HPDE6-E6E7 (cell line): ENCODE data around the gene BAIAP3.

Source experiments
- DNase-seq: peaks from one replicate; pipeline ENCODE4 v3.0.0; 2011; ENCODE audit warnings: missing footprints; ENCODE audit errors: extremely low spot score

Gene BAIAP3

DNA sequence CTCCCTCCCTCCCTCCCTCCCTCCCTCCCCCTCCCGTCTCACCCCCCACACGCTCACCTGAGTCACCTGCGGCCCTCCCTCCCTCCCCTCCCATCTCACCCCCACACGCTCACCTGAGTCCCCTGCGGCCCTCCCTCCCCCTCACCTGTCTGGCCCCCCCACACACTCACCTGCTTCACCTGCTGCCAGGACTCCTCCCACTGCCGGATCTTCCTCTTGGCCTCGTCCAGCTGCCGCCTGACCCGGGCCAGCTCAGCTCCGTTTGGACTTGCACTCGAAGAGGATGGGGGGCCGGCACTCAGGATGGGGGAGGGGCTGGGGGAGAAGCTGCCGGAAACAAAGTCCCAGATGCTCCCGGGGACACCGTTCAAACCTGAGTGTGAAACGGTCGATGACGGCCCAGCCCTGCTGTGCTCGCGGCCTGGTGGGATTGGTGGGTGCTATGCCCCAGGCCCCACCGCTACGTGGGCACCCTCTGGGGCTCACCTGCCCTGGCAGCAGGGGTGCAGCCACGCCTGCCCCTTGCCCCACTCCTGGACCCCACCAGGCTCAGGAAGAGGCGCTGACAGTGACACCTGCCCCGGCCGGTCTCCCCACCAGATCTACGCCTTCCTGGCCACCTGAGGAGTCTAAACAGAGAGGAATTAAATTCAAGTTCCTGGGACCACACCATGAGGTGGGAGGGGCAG is 34.2 kb downstream of the BAIAP3 start:
- no peak for DNase-seq

- no peak for DNase-seq
Observed at GRCh38 chr16:1371054-1371978, 37.9 kb downstream of the BAIAP3 start.

GRCh38 chr16:1372292-1372950 is 39.0 kb downstream of the BAIAP3 start:
- no peak for DNase-seq

- DNase-seq: no peak
Observed at GRCh38 chr16:1374418-1375297, 41.2 kb downstream of the BAIAP3 start.

DNA sequence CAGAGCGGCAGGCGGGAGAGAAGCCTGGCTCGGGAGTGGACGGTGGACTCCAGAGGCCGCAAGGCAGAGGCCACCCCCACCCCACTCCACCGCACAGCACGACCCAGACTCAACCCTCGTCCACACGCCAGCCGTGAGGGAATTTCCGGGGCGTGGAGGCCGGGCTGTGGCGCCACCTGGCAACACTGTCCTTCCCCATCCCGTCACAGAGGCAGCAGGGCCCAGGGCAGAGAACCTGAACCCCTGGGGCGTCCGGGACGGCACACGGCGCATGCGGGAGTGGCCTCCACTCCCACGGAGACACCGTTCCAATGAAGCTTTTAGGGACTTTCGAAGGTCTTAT is 41.8 kb downstream of the BAIAP3 start:
- no peak for DNase-seq

DNA sequence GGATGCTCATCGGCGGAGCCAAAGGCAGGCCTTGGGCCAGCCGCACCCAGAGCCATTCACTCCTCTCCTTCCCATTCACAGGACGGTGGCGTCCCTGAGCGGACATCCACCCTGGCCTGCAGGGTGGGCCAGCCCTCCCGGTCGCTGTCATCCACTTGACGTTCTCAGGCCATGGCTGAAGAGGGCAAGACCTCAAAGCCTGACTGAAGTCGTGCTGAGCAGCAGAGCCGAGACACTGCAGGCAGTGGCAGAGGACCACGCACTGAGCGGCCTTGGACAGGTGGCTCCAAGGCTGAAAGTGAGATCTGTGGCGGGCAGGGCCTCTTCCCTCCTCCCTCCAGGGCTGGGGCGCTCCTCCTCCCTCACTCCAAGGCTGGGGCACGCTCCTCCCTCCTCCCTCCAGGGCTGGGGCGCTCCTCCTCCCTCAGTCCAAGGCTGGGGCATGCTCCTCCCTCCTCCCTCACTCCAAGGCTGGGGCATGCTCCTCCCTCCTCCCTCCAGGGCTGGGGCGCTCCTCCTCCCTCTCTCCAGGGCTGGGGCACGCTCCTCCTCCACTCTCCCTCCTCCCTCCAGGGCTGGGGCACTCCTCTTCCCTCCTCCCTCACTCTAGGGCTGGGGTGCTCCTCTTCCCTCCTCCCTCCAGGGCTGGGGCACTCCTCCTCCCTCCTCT is 42.4 kb downstream of the BAIAP3 start:
- no peak for DNase-seq

DNA sequence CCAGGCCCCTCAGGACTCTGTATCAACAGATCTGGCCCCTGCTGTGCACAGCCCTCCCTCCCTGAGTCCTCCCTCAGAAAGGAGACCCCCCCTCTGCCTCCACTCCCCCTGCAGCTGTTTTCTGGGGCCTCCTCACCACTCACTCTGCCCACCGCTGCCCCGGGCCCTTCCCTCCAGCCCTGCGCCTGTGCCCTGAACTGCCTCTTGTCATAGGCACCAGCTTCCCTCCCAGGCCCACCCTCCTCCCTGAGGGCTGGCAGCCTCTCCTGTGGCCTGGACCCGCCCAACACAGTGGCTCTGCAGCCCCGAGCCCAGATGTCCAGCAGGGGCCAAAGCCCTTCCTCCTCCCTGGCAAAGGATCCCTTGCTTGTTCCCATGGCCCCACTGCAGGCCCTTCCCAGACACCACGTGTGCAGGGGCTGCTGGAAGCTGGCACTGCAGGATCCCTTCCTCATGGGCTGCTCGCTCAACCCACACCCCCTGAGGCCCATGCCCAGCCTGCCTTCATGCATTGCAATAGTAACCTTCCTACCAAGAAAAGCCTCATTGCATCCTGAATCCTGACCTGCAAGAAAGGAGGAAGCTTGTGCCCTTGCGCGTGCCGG is 44.1 kb downstream of the BAIAP3 start:
- DNase-seq: no peak

DNA sequence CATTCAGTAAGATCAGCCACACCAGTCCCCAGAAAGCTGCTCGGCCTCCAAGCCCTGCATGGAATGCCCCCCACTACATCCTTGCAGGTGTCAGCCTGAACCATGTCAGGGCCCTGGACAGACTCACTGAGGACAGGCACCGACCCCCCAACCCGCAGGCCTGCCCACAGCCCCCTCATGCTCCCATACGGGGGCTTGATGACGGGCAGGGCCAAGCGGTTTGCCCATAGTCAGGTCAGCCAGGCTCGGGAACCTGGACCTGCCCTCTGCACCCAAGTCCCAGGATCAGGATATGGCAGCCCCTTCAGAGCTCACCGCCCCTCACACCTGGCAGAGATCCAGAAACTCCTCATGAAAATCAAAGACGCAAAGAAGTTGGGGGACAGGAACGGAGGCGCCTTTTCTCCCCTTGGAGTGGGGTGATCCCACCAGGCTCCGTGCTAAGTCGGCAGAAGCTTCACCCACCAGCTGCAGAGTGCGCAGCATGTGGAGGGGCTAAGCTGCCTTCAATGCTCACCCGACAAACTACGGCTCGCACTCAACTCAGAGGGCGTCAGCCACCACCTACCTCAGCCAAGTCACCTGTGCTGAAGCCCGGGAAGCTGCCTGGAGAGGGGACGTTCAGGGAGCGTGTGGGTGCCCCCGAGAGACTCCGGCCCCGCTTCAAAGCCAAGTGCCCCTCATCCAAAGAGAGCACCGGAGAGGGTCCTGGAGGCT is 44.8 kb downstream of the BAIAP3 start:
- DNase-seq: no peak

DNA sequence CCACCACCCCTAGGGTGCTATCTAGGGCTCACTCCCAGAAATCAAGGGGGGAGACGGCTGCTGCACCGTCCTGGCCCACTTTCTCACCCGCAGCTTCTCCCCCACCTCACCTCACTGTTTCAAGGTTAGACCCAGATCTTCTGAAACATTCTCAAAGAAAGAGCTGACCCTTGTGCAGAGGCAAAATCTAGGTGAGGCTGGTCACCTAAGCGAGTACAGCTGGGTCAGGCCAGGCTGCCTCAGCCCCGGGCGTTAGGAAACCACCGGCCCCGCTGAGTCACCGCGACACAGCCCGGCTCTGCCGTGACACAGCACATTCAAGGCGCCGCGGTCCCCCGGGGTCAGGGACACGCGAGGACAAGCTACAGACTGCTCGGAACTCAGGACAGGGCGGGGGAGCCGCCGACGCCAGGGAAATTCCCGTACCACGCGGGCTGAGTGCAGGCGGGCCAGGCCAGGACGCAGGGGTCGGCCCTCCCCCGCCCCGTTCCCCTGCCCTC is 45.4 kb downstream of the BAIAP3 start:
- peak; percentile 81 for DNase-seq

DNA sequence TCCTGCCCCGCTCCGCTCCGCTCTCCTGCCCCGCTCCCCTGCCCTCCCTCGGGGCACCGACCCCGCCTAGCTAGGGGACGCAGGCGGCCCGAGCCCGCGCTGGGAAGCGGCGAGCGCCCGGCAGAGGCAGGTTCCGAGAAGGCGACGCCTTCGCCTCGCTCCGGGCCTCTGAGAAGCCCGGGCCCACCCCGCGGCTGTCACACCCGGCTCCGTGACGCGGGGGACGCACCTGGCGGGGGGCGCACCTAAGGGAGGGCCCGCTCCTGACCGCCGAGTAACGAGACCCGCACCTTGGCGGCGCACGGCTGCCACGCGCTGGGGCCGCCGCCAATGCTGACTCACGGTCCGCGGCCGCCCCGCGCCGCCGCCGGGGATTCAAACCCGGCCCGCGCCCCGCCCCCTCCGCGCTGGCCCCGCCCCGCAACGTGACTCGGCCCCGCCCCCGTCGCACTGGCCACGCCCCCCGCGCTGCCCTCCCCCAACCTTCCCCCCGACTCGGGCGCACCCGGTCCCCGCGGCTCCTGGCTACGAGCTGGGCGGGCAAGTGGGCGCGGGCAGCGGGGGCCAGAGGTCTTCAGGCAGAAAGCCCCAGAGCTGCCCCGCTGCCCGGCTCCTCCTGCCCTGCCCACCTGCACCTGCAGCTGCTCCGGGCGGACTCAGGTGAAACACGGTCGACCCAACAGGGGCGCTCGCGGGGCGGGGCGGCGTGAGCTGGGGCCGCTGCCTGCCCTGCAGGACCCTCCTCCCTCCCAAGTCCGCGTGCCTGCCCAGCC is 46.0 kb downstream of the BAIAP3 start:
- DNase-seq: peak; percentile 58

DNA sequence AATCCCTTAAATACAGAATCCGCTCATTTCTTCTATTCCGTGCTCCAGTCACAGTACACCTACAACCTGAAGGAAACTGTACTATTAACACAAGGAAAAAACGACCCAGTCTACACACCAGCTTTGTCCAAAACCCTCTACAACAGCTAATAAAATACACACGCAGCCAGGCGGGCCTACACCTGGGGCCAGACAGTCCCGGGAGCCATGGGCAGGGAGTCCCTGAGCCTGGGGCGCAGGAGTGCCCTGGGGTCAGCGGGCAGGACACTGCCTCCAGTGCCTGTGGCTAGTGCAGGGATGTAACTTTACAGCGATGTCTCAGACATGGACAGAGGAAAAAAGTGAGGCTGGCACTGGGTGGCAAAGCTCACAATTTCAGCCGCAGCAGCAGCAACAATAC is 46.8 kb downstream of the BAIAP3 start:
- DNase-seq: no peak

DNA sequence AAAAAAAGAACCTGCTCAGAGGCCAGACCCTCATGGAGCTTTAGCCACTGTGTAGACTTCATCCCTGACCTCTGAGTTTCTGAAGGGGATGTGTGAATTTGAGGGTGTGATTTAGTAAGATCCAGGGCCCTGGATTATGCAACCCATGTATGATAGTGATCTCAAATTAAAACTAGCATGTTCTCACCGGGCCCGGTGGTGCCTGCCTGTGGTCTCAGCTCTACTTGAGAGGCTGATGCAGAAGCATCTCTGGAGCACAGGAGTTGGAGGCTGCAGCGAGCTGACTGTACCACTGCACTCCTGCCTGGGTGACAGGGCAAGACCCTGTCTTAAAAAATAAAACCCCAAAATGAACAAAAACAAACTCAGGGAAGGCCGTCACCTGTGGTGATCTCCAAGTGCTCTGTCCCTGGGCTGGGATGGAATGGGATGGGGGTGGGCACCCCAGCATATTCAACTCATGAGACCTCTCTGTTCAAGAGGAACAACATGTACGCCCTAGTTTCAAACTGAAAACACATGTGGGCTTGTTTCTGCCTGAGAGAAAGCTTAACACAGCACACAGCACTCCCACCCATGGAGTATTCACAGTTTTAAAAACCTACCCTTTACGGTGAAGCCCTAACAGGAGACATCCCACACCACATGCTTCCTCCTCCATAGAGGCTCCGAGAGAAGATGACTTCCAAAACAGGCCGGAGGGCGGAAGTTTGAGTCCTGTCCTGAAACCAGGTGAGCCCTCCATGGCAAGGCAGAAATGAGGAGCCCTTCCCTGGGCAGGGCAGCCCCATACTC is 48.4 kb downstream of the BAIAP3 start:
- DNase-seq: no peak

DNA sequence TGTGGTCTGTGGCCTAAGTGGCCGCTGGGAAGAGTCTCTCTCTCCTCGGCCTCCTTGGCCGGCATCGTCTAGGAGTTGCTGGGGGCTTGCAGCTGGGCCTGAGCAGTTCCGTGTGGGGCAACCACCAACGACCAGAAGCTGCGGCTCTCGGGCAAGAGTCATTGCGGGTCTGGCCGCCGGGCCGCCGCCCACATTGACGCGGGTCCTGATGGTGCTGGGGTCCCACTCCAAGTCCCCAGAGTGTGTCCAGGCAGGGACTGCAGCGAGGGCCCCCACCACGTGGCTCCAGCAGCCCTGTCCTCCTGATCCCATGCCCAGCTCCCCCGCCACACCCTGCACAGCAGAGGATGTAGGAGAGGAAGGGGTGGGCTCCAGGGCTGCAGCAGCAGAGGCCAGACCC is 50.1 kb downstream of the BAIAP3 start:
- no peak for DNase-seq

GRCh38 chr16:1385232-1385631 is 51.8 kb downstream of the BAIAP3 start:
- no peak for DNase-seq

GRCh38 chr16:1387331-1387730 is 53.9 kb downstream of the BAIAP3 start:
- DNase-seq: no peak

DNA sequence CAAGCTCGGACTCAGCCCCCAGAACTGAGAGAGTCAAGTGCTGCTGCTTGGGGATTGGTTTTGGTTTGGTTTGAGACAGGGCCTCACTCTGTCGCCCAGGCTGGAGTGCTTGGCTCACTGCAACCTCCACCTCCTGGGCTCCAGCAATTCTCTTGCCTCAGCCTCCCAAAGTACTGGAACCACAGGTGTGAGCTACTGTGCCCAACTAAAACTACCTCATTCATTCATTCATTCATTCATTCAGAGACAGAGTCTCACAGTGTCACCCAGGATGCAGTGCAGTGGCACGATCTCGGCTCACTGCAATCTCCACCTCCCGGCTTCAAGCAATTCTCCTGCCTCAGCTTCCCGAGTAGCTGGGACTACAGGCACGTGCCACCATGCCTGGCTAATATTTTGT is 56.3 kb downstream of the BAIAP3 start:
- DNase-seq: no peak

DNA sequence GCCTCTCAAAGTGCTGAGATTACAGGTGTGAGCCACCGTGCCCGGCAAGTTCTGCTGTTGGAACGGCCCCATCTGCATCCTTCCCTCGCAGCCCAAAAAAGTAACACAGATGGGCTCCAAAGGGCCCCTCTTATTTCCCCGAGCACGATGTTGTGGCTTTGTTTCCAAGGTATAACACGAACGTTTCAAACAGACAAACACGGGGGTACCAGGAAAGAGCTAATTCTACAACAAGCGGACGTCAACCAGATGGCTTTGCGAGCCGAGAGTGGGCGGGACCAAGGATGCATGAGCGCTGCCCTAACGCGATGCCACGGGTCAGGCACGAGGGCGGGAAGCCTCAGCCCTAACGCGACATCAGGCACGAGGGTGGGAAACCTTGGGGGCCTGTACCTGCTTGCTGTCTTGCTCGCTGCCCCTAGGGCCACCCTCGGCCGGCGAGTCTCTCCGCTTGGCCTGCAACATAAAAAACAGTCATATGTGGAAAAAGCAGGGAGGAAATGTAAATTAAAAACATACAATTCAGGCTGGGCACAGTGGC is 56.9 kb downstream of the BAIAP3 start:
- DNase-seq: no peak

DNA sequence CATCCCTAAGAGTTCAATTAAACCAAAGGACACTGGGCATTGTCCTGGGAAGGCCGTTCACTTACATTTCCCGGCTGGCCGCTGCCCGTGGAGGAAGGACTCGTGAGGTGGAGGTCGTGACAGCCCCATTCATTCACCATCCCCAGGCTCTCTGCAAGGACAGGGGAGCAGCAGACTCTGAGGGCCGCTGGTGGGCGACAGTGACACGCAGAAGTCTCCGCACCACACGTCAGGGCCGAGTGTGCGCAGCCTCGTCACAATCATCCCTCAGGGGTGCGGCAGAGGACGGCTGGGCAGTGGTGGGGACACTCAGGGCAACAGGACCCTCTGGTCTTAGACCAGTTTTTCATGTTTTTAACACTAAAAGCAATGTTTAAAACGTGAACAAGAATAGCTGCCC is 59.4 kb downstream of the BAIAP3 start:
- no peak for DNase-seq
